HL-60 (cell line): Measurements from ENCODE around the gene COG2.

ENCODE experiments used
- DNase-seq, 2 experiments: peaks; one replicate each; pipeline ENCODE4 v3.0.0-alpha.2; 2010 to 2020; ENCODE audit warnings: low read depth in 1 of 2, low spot score in 1 of 2
- H3K27ac ChIP-seq: fragments of 250-450 bp; sonication (Bioruptor Pico); replicated peaks from 2 replicates; pipeline ENCODE4 v1.5.1; 2020; ENCODE audit warnings: mild to moderate bottlenecking, moderate library complexity
- H3K27me3 ChIP-seq: fragments of 250-450 bp; sonication (Bioruptor Pico); 2 replicates; pipeline ENCODE4 v1.5.1; 2021; ENCODE audit warnings: mild to moderate bottlenecking, moderate library complexity; ENCODE audit not compliant: insufficient read depth, poor library complexity, severe bottlenecking
- H3K4me3 ChIP-seq: replicated peaks from 2 replicates; pipeline ENCODE4 v1.5.1; 2011; ENCODE audit warnings: mild to moderate bottlenecking, control low read depth, low read length; ENCODE audit not compliant: insufficient read depth
- GABPA ChIP-seq: IDR thresholded peaks from 2 replicates; pipeline ENCODE4 v1.6.1; 2012; ENCODE audit warnings: low read depth
- POLR2AphosphoS5 ChIP-seq: IDR thresholded peaks from 2 replicates; pipeline ENCODE4 v1.6.1; 2012; ENCODE audit warnings: low read depth
- SPI1 ChIP-seq: IDR thresholded peaks from 2 replicates; pipeline ENCODE4 v1.6.1; 2012; ENCODE audit warnings: low read depth, mild to moderate bottlenecking, borderline replicate concordance
- TF ChIP-seq, protein P1 (sequence below): IDR thresholded peaks from one replicate; pipeline ENCODE4 v1.5.1; 2011; ENCODE audit warnings: low read length, control low read depth, inconsistent platforms; ENCODE audit not compliant: insufficient read depth
- TF ChIP-seq, protein P2 (sequence below): IDR thresholded peaks from 2 replicates; pipeline ENCODE4 v1.6.1; 2012; ENCODE audit warnings: low read depth; ENCODE audit not compliant: insufficient replicate concordance

COG2 gene

DNA sequence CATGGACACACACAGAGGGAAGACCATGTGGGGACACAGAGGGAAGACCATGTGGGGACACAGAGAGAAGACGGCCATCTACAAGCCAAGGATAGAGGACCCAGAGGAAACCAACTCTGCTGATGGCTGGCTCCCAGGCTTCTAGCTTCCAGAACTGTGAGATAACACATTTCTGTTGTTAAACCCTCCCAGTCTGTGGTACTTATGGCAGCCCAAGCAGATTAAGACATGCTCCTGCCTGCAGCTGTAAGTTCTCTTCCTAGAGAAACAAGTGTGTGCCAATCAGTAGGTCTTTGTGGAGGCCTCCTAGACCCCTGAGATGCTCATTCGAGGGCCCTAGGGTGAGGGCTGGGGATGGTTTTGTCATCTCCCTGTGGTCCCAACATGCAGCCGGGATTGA is 69.0 kb downstream of the COG2 start:
- TF ChIP-seq, protein P1, sequence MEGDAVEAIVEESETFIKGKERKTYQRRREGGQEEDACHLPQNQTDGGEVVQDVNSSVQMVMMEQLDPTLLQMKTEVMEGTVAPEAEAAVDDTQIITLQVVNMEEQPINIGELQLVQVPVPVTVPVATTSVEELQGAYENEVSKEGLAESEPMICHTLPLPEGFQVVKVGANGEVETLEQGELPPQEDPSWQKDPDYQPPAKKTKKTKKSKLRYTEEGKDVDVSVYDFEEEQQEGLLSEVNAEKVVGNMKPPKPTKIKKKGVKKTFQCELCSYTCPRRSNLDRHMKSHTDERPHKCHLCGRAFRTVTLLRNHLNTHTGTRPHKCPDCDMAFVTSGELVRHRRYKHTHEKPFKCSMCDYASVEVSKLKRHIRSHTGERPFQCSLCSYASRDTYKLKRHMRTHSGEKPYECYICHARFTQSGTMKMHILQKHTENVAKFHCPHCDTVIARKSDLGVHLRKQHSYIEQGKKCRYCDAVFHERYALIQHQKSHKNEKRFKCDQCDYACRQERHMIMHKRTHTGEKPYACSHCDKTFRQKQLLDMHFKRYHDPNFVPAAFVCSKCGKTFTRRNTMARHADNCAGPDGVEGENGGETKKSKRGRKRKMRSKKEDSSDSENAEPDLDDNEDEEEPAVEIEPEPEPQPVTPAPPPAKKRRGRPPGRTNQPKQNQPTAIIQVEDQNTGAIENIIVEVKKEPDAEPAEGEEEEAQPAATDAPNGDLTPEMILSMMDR = no peak
- TF ChIP-seq SPI1 = no peak
- no peak for TF ChIP-seq POLR2AphosphoS5
- TF ChIP-seq, protein P2, sequence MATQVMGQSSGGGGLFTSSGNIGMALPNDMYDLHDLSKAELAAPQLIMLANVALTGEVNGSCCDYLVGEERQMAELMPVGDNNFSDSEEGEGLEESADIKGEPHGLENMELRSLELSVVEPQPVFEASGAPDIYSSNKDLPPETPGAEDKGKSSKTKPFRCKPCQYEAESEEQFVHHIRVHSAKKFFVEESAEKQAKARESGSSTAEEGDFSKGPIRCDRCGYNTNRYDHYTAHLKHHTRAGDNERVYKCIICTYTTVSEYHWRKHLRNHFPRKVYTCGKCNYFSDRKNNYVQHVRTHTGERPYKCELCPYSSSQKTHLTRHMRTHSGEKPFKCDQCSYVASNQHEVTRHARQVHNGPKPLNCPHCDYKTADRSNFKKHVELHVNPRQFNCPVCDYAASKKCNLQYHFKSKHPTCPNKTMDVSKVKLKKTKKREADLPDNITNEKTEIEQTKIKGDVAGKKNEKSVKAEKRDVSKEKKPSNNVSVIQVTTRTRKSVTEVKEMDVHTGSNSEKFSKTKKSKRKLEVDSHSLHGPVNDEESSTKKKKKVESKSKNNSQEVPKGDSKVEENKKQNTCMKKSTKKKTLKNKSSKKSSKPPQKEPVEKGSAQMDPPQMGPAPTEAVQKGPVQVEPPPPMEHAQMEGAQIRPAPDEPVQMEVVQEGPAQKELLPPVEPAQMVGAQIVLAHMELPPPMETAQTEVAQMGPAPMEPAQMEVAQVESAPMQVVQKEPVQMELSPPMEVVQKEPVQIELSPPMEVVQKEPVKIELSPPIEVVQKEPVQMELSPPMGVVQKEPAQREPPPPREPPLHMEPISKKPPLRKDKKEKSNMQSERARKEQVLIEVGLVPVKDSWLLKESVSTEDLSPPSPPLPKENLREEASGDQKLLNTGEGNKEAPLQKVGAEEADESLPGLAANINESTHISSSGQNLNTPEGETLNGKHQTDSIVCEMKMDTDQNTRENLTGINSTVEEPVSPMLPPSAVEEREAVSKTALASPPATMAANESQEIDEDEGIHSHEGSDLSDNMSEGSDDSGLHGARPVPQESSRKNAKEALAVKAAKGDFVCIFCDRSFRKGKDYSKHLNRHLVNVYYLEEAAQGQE = no peak
- TF ChIP-seq GABPA = no peak
- H3K27me3 ChIP-seq = no peaks in the 10 kb centered on the region
- H3K4me3 ChIP-seq = no peak overlapping the region
- H3K27ac ChIP-seq = no peak overlapping the region
- no peak for DNase-seq

DNA sequence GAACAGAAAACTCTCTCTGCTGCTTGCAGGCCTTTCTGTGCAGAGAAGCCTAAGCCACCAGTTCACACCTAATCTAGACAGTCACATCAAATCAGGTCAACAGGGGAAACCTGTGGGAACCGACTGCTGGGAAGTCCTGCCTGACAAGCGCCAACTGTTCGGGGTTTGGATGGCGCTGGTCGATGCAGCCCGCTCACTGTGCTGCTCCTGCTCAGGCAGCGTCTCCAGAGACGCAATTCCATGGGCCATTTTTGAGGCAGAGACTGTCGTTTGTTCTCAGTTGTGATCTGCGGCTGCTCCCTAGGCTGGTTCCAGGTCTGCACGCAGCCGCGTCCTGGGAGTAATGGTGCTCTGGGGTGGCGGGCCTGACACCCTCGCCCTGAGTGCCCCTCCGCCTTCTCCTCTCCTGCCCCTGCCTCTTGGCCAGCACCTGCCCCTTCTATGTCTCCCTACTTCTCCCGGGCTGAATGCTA is 70.2 kb downstream of the COG2 start:
- H3K27ac ChIP-seq = no peak overlapping the region
- TF ChIP-seq POLR2AphosphoS5 (no peak), GABPA (no peak), SPI1 (no peak)
- TF ChIP-seq, protein P1 = no peak
- TF ChIP-seq, protein P2 = no peak
- no peak overlapping the region for H3K4me3 ChIP-seq
- no peak for DNase-seq
- H3K27me3 ChIP-seq = no peaks in the 10 kb centered on the region

DNA sequence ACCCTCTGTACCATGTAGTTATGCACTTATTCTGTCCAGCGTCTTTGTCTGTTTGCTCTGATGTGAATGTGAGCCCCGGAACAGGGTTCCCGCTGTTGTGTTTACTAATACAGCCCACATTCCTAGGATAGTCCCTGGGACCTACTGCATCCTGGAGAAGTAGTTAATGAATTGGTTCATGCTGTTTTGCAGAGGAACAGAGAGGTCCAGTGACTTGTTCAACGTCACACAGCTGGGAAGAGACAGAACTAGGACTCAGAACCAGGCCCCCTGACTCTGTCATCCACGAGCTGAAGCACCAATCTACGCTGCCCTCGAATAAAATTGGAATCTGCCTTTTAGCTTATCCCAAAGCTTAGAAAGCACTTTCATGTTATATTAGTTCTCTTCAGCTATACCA is 70.9 kb downstream of the COG2 start:
- no peak for TF ChIP-seq POLR2AphosphoS5
- TF ChIP-seq, protein P2 = no peak
- TF ChIP-seq, protein P1 = no peak
- no peak for TF ChIP-seq SPI1
- TF ChIP-seq GABPA = no peak
- DNase-seq = no peak
- Histone ChIP-seq H3K4me3 (no peak overlapping the region), H3K27me3 (no peaks in the 10 kb centered on the region), H3K27ac (no peak overlapping the region)
